Sigmoid colon (tissue), 4 donors: ENCODE data around the gene PHF19.

Experiments used
- CTCF ChIP-seq, 4 experiments: fragments of 450-650 bp in 3 of 4; fragments of 200-600 bp in 1 of 4; IDR thresholded peaks; one replicate each; pipeline ENCODE4 v1.5.1; 2016 to 2019; ENCODE audit warnings: antibody characterized with exemption in 4 of 4, mild to moderate bottlenecking in 3 of 4, moderate library complexity in 2 of 4
- EP300 ChIP-seq, 4 donors: sonication (generic); formaldehyde crosslinking; IDR thresholded peaks; one replicate each; pipeline ENCODE4 v1.6.1; 2017; ENCODE audit warnings: antibody characterized with exemption in 4 of 4

GRCh38 chr9:120808931-120809330 is 68.1 kb downstream of the PHF19 start:
- TF ChIP-seq CTCF (IDR thresholded peaks at IDR 0.05) = no peak
- TF ChIP-seq EP300 (IDR thresholded peaks at IDR 0.05) = no peak
